Prostate gland (tissue), 2 donors: ENCODE results near the gene KCNK4. TPM values are rescaled to one million over a fixed set of nuclear protein-coding genes. Genes with fewer than 3 reads are reported as not detected.
A peak's percentile ranks its signal among the peaks of the same experiment; 100 is the strongest.

Source experiments
- DNase-seq: peaks from one replicate; pipeline ENCODE4 v3.0.0-alpha.2; 2019; ENCODE audit warnings: low spot score
- H3K27ac ChIP-seq, 2 donors: fragments of 200-600 bp; sonication (generic); 2 replicates each; pipeline ENCODE4 v1.5.1; 2017 to 2019
- H3K27me3 ChIP-seq: fragments of 200-600 bp; sonication (generic); replicated peaks from 2 replicates; pipeline ENCODE4 v1.5.1; 2019; ENCODE audit not compliant: insufficient read depth
- H3K36me3 ChIP-seq, 2 donors: fragments of 200-600 bp; sonication (generic); 1 replicate in 1 of 2; 2 replicates in 1 of 2; pipeline versions ENCODE4 v1.5.1 to v1.8.1; 2017 to 2019
- H3K4me1 ChIP-seq: fragments of 200-600 bp; sonication (generic); replicated peaks from 2 replicates; pipeline ENCODE4 v1.5.1; 2019
- H3K4me3 ChIP-seq, 2 donors: fragments of 200-600 bp; sonication (generic); 2 replicates each; pipeline ENCODE4 v1.5.1; 2017 to 2019
- H3K9me3 ChIP-seq: fragments of 200-600 bp; sonication (generic); 2 replicates; pipeline ENCODE4 v1.5.1; 2017
- POLR2A ChIP-seq: fragments of 450-650 bp; IDR thresholded peaks from one replicate; pipeline ENCODE4 v1.6.1; 2016; ENCODE audit warnings: antibody characterized with exemption, mild to moderate bottlenecking
- POLR2AphosphoS5 ChIP-seq: sonication (generic); formaldehyde crosslinking; IDR thresholded peaks from one replicate; pipeline ENCODE4 v1.6.1; 2017; ENCODE audit warnings: antibody characterized with exemption
- WGBS: methylation state at CpG from one replicate; pipeline ENCODE4 v1.1.5; 2018; 5-methylcytosine and 5-hydroxymethylcytosine counted together
- intact Hi-C: fragments of 100-400 bp; cut with DNase I; formaldehyde crosslinking; loops from one replicate; pipeline ENCODE4 v1.14.2; 2022
- total RNA-seq, 2 donors: library from RNA; depleted of rRNA; stranded (reverse); fragments of >200 nt; gene quantifications; one replicate each; pipeline ENCODE4 v1.1.0, GENCODE V29; 2016
- TF ChIP-seq, protein P1 (sequence below), 4 experiments: fragments of 200-600 bp in 2 of 4; fragments of 450-650 bp in 2 of 4; sonication (generic) in 2 of 4; IDR thresholded peaks; 1 replicate in 3 of 4; 2 replicates in 1 of 4; pipeline ENCODE4 v1.5.1; 2016 to 2019; ENCODE audit warnings: antibody characterized with exemption in 4 of 4, mild to moderate bottlenecking in 2 of 4, moderate library complexity in 2 of 4

KCNK4 gene
- total RNA-seq, 2 donors from 2014 or later = not detected

DNA sequence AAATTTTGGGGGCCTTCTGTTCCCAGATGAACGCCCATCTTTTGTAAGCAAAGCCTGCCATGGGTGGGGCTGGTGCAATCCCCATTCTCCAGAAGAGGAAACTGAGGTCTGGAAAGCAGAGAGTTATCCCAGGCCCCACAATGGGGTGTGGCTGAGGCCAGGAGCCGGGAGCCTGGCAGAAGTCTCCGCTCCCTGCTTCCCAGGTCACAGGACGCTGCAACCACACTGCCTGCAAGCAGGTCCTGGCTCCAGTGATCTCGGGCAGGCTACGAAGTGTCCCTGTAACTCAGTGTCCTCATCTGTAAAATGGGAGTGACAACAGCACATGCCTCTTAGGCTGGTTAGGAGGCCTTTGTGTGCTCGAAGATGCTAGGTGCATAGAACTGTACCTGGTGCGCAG, 38.1 kb upstream of the KCNK4 start:
- DNase-seq = no peak
- WGBS = 75% methylated on average over 8 of the region's 8 CpGs
- intact Hi-C loops = loop anchor here (5.0 kb wide), 1 partner anchor 49 kb away; the partner anchor contains the start of gene CATSPERZ
- TF ChIP-seq POLR2AphosphoS5 (no peak), POLR2A (no peak)
- TF ChIP-seq, protein P1, sequence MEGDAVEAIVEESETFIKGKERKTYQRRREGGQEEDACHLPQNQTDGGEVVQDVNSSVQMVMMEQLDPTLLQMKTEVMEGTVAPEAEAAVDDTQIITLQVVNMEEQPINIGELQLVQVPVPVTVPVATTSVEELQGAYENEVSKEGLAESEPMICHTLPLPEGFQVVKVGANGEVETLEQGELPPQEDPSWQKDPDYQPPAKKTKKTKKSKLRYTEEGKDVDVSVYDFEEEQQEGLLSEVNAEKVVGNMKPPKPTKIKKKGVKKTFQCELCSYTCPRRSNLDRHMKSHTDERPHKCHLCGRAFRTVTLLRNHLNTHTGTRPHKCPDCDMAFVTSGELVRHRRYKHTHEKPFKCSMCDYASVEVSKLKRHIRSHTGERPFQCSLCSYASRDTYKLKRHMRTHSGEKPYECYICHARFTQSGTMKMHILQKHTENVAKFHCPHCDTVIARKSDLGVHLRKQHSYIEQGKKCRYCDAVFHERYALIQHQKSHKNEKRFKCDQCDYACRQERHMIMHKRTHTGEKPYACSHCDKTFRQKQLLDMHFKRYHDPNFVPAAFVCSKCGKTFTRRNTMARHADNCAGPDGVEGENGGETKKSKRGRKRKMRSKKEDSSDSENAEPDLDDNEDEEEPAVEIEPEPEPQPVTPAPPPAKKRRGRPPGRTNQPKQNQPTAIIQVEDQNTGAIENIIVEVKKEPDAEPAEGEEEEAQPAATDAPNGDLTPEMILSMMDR (IDR thresholded peaks at IDR 0.05) = no peak
- Histone ChIP-seq H3K4me1 (peaks cover 11% of the 10 kb centered on the region), H3K9me3 (no peaks in the 10 kb centered on the region), H3K27ac (peak overlapping the region in 1 of 2 donors; percentile 83), H3K27me3 (no peaks in the 10 kb centered on the region), H3K36me3 (no peaks in the 10 kb centered on the region), H3K4me3 (no peak overlapping the region)

DNA sequence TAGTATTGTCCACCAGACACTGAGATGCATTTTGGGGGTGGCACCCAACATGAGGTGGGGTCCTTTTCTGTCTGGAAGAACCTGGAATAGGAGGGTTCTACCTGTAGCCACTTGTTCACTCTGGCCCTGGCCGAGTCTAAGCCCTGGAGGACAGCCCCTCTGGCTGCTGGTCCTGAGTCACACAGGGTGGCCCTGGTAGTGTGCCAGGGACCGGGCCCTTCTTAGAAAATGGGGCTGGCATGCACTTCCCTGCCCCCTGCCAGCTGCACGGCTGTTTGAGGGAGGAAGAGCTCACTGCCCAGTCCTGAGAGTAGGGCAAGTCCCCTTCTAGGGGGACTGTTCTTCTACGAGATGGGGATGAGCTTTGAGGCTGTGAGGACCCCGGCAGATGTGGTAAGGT, 37.6 kb upstream of the KCNK4 start:
- TF ChIP-seq POLR2A (no peak), POLR2AphosphoS5 (no peak)
- TF ChIP-seq, protein P1 (IDR thresholded peaks at IDR 0.05) = no peak
- 36% methylated on average over 5 of the region's 5 CpGs for WGBS
- no peak for DNase-seq
- H3K36me3 ChIP-seq = peaks cover 0 to 4% of the 10 kb centered on the region in 2 donors
- H3K4me3 ChIP-seq = no peak overlapping the region
- no peaks in the 10 kb centered on the region for H3K9me3 ChIP-seq
- H3K27me3 ChIP-seq = no peaks in the 10 kb centered on the region
- peaks cover 11% of the 10 kb centered on the region for H3K4me1 ChIP-seq
- no peak overlapping the region for H3K27ac ChIP-seq
- intact Hi-C loops = loop anchor here (5.0 kb wide), 1 partner anchor 49 kb away; the partner anchor contains the start of gene CATSPERZ

DNA sequence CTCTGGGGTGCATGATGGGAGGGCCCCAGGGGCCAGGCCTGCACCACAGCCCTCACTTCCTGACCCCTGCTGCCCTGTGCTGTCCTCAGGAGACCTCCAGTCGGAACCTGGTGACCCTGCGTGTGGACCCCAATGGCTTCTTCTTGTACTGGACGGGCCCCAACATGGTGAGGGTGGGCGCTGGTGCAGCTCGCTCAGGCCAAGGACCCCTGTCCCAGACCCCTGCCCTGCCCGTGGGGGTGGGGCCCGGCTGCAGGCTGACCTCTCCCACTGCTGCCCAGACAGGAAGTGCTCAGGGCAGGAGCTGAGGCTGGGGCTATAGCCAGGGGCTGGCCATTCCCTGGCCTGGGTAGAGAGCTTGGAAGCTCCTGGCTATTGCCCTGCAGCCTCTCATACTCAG, 36.8 kb upstream of the KCNK4 start:
- WGBS = 94% methylated on average over 7 of the region's 7 CpGs
- no peak overlapping the region for H3K27ac ChIP-seq
- H3K4me3 ChIP-seq = no peak overlapping the region
- no peaks in the 10 kb centered on the region for H3K27me3 ChIP-seq
- no peak for DNase-seq
- peaks cover 11% of the 10 kb centered on the region for H3K4me1 ChIP-seq
- intact Hi-C loops = loop anchor here (5.0 kb wide), 1 partner anchor 48 kb away; the partner anchor contains the start of gene CATSPERZ
- no peak for TF ChIP-seq POLR2AphosphoS5
- no peak for TF ChIP-seq POLR2A
- TF ChIP-seq, protein P1 (IDR thresholded peaks at IDR 0.05) = no peak
- peaks cover 0 to 12% of the 10 kb centered on the region in 2 donors for H3K36me3 ChIP-seq
- H3K9me3 ChIP-seq = no peaks in the 10 kb centered on the region

DNA sequence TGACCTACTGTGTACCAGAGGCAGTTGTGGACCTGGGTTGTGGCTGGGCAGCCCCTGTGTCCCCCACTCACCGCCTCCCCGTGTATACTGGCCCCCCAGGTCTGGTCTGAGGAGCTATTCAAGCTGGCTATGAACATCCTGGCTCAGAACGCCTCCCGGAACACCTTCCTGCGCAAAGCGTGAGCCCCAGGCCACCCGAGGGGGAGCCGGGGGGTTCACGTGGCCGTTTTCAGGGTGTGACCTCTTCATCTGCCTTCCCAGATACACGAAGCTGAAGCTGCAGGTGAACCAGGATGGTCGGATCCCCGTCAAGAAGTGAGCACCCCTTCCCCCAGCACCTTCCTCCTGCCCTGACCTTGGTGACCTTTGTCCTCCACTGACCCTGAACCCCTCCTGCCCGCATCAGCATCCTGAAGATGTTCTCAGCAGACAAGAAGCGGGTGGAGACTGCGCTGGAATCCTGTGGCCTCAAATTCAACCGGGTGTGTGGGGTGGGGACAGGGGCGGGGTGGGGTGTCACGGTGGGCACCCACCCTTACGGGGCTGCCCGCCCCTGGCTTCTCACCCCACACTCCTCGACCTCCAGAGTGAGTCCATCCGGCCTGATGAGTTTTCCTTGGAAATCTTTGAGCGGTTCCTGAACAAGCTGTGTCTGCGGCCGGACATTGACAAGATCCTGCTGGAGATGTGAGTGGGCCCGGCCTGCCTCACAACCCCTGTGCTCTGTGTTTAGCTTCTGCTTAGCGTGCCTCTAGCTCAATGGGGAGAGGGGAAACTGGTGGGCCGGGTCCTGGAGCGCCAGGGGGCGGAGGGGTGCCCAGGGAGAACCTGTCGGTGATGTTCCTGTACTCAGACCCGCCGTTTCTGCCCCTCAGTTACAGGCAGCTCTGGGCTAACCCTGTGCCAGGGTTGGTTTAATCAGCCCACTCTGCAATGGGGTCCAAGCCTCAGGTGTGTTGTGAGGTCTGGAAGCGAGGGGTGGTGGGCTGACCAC, 35.7 kb upstream of the KCNK4 start:
- 78% methylated on average over 33 of the region's 35 CpGs for WGBS
- Histone ChIP-seq H3K4me3 (no peak overlapping the region), H3K27me3 (no peaks in the 10 kb centered on the region), H3K4me1 (peaks cover 11% of the 10 kb centered on the region), H3K36me3 (peaks cover 0 to 13% of the 10 kb centered on the region in 2 donors), H3K9me3 (no peaks in the 10 kb centered on the region), H3K27ac (no peak overlapping the region)
- intact Hi-C loops = no loop called here
- TF ChIP-seq POLR2A (no peak), POLR2AphosphoS5 (no peak)
- TF ChIP-seq, protein P1 (IDR thresholded peaks at IDR 0.05) = no peak
- no peak for DNase-seq
